ENCODE data around the gene DDX1. TPM values are rescaled to one million over a fixed set of nuclear protein-coding genes. Genes with fewer than 3 reads are reported as not detected.
A peak's percentile ranks its signal among the peaks of the same experiment; 100 is the strongest.

DDX1 gene
- polyA plus RNA-seq, 3 donors, result 14.1 to 35.4 (median 30.1) TPM

GRCh38 chr2:15595936-15596335 lies 4.3 kb downstream of the DDX1 start:
- no peaks in the 10 kb centered on the region for H3K9me3 ChIP-seq (replicated peaks in 1 of 2; ENCODE audit: control insufficient read depth in 1 of 2, insufficient read depth in 1 of 2, low read length in 2 of 2)
- Mint-ChIP-seq H3K4me3 (no peak overlapping the region), H3K36me3 (peaks cover 49 to 60% of the 10 kb centered on the region in 2 donors), H3K4me1 (peaks cover 25% of the 10 kb centered on the region), H3K27ac (peak overlapping the region in 1 of 7 donors; percentile 16), H3K9me3 (no peaks in the 10 kb centered on the region), H3K27me3 (ENCODE audit: low read depth in 3 of 3) (no peaks in the 10 kb centered on the region)
- DNase-seq, result no peak
- H3K36me3 ChIP-seq (replicated peaks in 1 of 2; ENCODE audit: control insufficient read depth in 1 of 2, insufficient read depth in 2 of 2, low read length in 2 of 2), result peaks cover 58 to 63% of the 10 kb centered on the region in 2 donors
- H3K79me2 ChIP-seq (ENCODE audit: insufficient read depth, low read length), result peaks cover 33% of the 10 kb centered on the region
- H3K4me2 ChIP-seq (replicated peaks; ENCODE audit: extremely low read depth, low read length, poor library complexity, severe bottlenecking), result no peak overlapping the region
- H3K4me1 ChIP-seq (ENCODE audit: control insufficient read depth in 1 of 2, insufficient read depth in 2 of 2, low read length in 2 of 2), result peaks cover 15 to 20% of the 10 kb centered on the region in 2 donors
- no peak for TF ChIP-seq CTCF (IDR thresholded peaks at IDR 0.05)
- WGBS (ENCODE audit: insufficient coverage), result 95% methylated on average over 2 of the region's 4 CpGs
- H4K20me1 ChIP-seq (ENCODE audit: insufficient read depth, low read length), result peaks cover 15% of the 10 kb centered on the region
- no peak overlapping the region for H3K4me3 ChIP-seq (replicated peaks in 1 of 3; ENCODE audit: low read depth in 2 of 3, low read length in 3 of 3)
- H3K9ac ChIP-seq (ENCODE audit: insufficient read depth, low read length, poor library complexity, severe bottlenecking), result no peak overlapping the region
- no peak overlapping the region for H3K27ac ChIP-seq (ENCODE audit: low read depth in 1 of 2, low read length in 2 of 2)
- intact Hi-C loops (cut with micrococcal nuclease), result no loop called here
- H2AFZ ChIP-seq (ENCODE audit: insufficient read depth, low read depth, low read length, poor library complexity, severe bottlenecking), result no peak overlapping the region
- H3K27me3 ChIP-seq (ENCODE audit: control insufficient read depth in 2 of 2, insufficient read depth in 2 of 2, low read length in 2 of 2), result no peaks in the 10 kb centered on the region

GRCh38 chr2:15596350-15596749 lies 4.7 kb downstream of the DDX1 start:
- Histone ChIP-seq H3K27ac (ENCODE audit: low read depth in 1 of 2, low read length in 2 of 2) (no peak overlapping the region), H3K4me1 (ENCODE audit: control insufficient read depth in 1 of 2, insufficient read depth in 2 of 2, low read length in 2 of 2) (peaks cover 11 to 16% of the 10 kb centered on the region in 2 donors), H4K20me1 (ENCODE audit: insufficient read depth, low read length) (peaks cover 15% of the 10 kb centered on the region), H3K4me3 (replicated peaks in 1 of 3; ENCODE audit: low read depth in 2 of 3, low read length in 3 of 3) (no peak overlapping the region), H3K79me2 (ENCODE audit: insufficient read depth, low read length) (peaks cover 33% of the 10 kb centered on the region), H2AFZ (ENCODE audit: insufficient read depth, low read depth, low read length, poor library complexity, severe bottlenecking) (no peak overlapping the region), H3K4me2 (replicated peaks; ENCODE audit: extremely low read depth, low read length, poor library complexity, severe bottlenecking) (no peak overlapping the region), H3K9me3 (replicated peaks in 1 of 2; ENCODE audit: control insufficient read depth in 1 of 2, insufficient read depth in 1 of 2, low read length in 2 of 2) (no peaks in the 10 kb centered on the region), H3K9ac (ENCODE audit: insufficient read depth, low read length, poor library complexity, severe bottlenecking) (no peak overlapping the region), H3K36me3 (replicated peaks in 1 of 2; ENCODE audit: control insufficient read depth in 1 of 2, insufficient read depth in 2 of 2, low read length in 2 of 2) (peaks cover 62 to 67% of the 10 kb centered on the region in 2 donors), H3K27me3 (ENCODE audit: control insufficient read depth in 2 of 2, insufficient read depth in 2 of 2, low read length in 2 of 2) (no peaks in the 10 kb centered on the region)
- intact Hi-C loops (cut with micrococcal nuclease), result no loop called here
- Mint-ChIP-seq H3K27ac (no peak overlapping the region), H3K9me3 (no peaks in the 10 kb centered on the region), H3K36me3 (peaks cover 53 to 64% of the 10 kb centered on the region in 2 donors), H3K27me3 (ENCODE audit: low read depth in 3 of 3) (no peaks in the 10 kb centered on the region), H3K4me1 (peaks cover 21% of the 10 kb centered on the region), H3K4me3 (no peak overlapping the region)
- DNase-seq, result no peak
- WGBS (ENCODE audit: insufficient coverage), result no CpG with 5 or more reads among the region's 2 CpGs
- TF ChIP-seq CTCF (IDR thresholded peaks at IDR 0.05), result no peak
